Measurements from ENCODE around the gene OR4F15.
"Not testable (repeated sequence)": the region's sequence is repeated elsewhere in the genome, so short reads cannot be mapped to it uniquely, and the experiment has no call there.

Gene OR4F15, protein sequence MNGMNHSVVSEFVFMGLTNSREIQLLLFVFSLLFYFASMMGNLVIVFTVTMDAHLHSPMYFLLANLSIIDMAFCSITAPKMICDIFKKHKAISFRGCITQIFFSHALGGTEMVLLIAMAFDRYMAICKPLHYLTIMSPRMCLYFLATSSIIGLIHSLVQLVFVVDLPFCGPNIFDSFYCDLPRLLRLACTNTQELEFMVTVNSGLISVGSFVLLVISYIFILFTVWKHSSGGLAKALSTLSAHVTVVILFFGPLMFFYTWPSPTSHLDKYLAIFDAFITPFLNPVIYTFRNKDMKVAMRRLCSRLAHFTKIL

DNA sequence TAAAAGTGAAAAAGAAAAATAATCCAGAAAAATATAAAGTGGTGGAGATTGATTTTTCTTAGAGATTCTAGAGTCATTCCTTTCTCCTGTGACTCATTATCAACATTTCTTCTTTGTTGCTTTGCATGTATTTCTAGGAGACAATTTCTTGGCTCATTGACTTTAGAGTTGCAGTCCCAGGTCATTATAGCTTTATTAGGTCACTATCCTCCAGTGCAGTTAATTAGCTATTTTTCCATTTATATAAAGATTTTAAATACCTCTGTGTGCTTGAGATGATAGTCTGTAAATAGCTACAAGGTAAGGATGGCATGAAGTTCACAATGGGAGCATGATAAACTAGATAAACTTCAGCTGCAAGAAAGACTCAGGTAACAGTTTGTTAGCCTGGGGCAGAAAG lies at the start of gene OR4F15:
Gene OR4F15, plus strand, starts transcription at position 301 of the 400 bp plus-strand sequence. CDS start 5,985 bp downstream, outside the sequence.
- no peak for DNase-seq

- DNase-seq: not testable (repeated sequence)
These were observed 47.2 kb upstream of the OR4F15 start for GRCh38 chr15:101764669-101765339.

DNA sequence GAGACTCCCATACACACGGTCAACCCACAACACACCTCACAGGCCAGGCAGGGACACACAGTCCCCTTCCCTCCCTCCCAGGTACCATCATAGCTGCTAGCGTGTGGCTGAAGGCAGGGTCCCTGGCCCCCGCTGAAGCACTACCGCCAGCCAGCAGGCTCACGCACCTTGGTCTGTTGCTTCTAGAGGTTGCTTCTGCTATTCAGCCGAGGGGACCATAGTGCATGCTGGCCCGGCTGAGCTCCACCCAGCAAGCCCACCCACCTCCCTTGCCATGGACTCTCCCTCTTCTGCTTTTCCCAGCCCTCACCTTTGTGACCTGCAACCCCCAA lies 46.7 kb upstream of the OR4F15 start:
- not testable (repeated sequence) for DNase-seq

DNA sequence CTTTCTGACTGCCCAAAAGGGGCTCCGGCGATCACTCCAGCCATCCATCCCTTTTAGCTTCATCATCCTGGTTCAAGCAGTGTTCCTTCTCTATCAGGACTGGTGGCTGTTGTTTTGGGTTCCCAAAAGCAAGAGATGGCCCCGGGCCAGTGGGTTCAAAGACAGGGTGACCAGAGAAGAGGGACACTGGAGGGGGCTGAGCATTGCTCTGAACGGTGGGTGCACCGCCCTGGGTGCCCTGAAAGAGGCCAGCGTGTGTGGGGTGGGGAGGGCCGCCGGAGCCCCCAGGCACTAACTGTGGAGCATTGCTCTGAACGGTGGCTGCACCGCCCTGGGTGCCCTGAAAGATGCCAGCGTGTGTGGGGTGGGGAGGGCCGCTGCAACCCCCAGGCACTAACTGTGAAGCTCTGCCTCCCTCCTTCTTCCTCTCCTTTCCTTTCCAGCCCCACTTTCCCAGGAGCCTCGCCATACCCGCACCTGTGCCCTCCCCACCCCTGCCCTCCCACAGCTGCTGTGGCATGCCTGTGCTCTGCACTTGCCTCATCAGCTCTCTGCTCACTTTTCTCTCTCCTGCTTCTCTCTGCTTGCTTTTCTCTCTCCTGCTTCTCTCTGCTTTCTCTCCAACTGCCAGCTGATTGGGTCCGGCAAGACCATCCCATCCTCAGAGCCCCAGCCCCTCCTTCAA lies 46.1 kb upstream of the OR4F15 start:
- no peak for DNase-seq

GRCh38 chr15:101767083-101767640 lies 44.8 kb upstream of the OR4F15 start:
- not testable (repeated sequence) for DNase-seq

- no peak for DNase-seq
These were observed 39.1 kb upstream of the OR4F15 start for GRCh38 chr15:101772921-101773320.

DNA sequence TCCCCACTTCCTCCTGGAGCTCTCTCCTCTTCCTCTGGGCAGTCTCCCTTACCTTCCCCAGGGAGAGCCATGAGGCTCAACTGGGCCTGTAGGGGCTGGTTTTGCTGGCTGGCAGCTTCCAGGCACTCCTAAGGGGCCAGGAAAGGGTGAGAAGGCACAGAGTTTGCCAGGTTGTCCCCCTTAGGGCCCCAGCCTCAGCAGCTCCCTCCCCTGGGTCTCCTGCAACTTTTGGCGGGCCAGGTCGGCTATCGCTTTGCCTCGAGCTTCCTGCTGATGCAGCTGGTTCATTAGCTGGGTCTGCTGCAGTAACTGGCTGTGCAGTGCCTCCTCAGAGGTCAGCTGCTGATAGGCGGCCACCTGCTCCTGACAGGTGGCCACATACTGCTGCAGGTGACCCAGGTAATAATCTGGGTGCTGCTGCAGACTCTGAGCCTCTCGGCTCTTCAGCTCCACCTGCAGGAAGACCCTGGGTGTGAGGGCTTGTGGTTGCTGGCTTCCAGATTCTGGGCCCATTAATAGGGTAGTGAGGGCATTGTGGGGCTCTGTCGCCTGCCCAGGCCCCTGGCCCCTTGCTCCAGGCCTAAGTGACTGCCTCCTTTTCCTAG lies 38.4 kb upstream of the OR4F15 start:
- DNase-seq: no peak

GRCh38 chr15:101775136-101775535 lies 36.9 kb upstream of the OR4F15 start:
- no peak for DNase-seq

- DNase-seq: not testable (repeated sequence)
These were observed 33.4 kb upstream of the OR4F15 start for GRCh38 chr15:101778576-101778975.

GRCh38 chr15:101780225-101780624 lies 31.8 kb upstream of the OR4F15 start:
- not testable (repeated sequence) for DNase-seq

DNA sequence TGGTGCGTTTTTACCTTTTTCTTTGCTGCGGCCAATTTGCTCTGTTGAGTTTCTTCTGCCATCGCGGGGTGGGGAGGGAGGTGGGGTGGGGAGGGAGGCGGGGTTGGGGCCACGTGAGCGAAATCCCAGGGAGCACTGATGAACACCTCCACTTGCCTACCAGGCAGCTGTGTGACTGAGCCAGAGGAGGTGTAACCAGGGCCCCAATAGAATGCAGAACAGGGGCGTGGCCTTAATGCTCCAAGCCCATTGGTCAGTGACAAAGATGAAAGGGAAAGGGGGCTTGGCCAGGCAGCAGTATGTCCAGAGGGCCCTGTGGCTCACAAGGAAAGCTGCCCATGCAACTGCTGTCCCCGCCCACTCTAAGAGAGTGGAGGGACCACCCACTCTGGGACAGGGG lies 30.1 kb upstream of the OR4F15 start:
- DNase-seq: no peak

DNA sequence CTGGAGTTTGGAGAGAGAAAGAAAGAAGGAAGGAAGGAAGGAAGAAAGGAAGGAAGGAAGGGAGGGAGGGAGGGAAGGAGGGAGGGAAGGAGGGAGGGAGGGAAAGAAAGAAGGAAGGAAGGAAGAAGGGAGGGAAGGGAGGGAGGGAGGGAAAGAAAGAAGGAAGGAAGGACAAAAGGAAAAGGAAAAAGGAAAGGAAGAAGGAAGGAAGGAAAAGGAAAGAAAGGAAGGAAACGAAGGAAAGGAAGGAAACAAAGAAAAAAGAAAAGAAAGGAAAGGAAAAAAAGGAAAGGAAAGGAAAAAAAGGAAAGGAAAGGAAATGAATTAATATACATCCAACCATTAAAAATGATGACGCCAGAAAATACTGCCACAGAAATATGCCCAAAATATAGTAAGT lies 27.4 kb upstream of the OR4F15 start:
- no peak for DNase-seq

GRCh38 chr15:101786422-101786821 lies 25.6 kb upstream of the OR4F15 start:
- not testable (repeated sequence) for DNase-seq

DNA sequence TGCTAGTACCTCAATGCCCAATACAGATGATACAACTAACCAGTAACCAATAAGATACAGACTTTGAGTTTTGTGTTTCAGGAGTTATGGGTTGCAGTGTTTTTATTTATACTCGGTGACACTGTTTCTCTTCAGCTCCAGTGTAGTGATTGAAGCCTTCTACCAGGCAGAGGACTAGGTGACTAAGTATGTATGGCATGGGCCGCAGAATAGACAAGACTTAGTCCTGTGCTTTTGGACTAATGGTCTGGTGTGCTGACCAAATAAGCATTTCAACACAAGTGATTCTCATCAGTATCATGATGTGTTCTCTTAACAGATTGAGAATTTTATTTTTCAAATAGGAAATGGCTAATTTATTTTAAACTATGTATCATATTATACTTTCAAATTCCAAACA lies 24.0 kb upstream of the OR4F15 start:
- DNase-seq: not testable (repeated sequence)

DNA sequence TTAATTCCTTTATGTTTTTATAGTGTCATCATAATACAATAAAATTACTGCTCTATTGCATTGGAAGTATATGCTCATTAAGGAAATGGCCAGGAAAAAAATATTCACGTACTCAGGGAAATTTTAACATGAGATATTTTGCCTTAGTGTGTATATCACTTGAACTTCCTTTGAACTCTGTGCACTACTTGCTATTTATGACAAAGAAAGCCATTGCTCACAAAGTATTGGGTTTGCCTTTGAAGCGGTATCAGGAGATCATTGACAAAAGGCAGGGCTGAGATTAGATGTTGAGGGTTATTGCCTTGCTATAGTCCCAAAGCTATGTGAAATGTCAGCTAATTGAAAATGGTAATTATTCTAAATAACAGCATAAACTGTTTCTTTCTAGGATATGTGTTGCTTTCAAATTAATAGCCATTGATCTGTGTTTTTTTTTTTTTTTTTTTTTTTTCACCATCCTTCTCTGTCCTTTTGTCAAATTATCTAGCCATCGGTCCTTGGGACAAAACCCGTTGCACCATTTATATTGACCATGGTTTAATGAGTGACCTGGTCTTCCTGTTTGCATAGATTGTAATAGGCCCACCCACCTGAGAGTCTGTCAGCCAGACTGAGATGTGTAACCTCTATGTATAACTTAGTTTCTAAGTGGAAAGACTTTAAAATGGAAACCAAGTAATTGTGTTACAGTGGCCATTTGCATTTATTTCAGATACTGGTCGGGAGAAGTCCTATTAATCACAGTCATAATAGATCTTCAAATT lies 23.3 kb upstream of the OR4F15 start:
- DNase-seq: not testable (repeated sequence)

- DNase-seq: not testable (repeated sequence)
These were observed 21.3 kb upstream of the OR4F15 start for GRCh38 chr15:101790748-101791147.

DNA sequence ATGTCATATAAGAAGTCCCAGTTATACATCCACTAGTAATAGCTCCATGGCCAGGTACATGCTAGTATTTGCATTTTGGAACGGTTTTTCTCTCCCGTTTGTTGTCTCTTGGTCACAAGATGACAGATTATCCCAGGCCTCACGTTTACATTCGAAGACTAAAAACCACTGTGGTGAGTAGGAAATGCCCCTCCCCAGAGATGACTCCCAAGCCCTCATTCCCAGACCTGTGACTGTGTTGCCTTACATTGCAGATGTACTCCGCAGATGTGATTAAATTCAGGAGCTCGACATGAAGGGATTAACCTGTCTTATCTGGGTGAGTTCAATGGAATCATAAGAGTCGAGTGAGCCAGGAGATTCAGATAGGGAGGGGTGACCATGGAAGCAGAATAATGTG lies 18.0 kb upstream of the OR4F15 start:
- not testable (repeated sequence) for DNase-seq

DNA sequence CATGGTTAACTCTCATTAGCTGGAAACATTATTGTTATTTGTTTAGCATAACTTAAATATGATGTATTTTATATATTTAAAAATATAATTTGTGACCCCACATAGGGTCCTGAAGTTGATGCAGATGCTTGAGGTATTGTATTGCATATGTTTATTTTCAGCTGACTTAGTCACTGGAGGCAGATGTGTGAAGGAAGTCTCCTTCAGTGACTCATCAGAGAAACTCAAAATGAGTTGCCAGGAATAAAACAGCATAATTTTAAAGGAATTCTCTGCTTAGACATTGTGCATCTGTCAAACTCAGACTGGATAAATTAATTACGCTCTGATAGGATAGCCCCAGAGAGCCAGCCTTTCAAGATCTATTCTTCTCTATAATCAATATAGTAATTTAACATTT lies 16.5 kb upstream of the OR4F15 start:
- no peak for DNase-seq

DNA sequence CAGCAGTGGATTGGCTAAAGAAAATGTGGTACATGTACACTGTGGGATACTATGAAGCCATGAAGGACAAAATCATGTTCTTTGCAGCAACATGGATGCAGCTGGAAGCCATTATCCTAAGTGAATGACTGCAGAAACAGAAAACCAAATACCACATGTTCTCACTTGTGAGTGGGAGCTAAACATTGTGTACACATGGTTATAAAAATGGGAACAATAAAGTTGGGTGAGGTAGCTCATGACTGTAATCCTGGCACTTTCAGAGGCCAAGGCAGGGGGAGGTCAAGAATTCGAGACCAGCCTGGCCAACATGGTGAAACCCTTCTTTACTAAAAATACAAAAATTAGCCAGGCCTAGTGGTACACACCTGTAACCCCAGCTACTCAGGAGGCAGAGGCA lies 12.3 kb upstream of the OR4F15 start:
- DNase-seq: no peak

GRCh38 chr15:101801048-101801447 lies 11.0 kb upstream of the OR4F15 start:
- no peak for DNase-seq

DNA sequence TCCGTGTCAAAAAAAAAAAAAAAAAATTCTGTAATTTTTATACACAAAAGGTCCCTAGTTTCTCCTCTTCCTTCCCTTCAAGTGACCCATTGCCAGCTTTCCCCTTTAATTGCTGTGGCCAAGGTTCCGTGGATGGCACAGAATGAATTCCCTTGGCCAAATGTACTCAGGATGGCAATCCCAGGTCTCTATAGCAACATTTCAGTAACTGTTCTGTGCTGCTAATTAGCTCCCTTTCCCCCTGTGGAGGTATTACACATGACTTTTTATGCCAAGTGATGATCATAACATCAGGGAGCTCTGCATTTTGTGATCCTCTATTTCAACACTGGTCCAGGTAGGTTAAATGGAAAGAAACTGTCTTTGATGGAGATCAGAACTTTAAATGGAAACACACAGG lies 8.8 kb upstream of the OR4F15 start, which contains the start of gene OR4F6:
Gene OR4F6, plus strand, starts transcription at position 301 of the 400 bp plus-strand sequence. CDS start 2,211 bp downstream, outside the sequence.
- no peak for DNase-seq

GRCh38 chr15:101803676-101804075 lies 8.3 kb upstream of the OR4F15 start:
- DNase-seq: no peak
